NCI-H187 (cell line): ENCODE measurements around the gene FAM20A.
A peak's percentile ranks its signal among the peaks of the same experiment; 100 is the strongest.
"Not testable (repeated sequence)": the region's sequence is repeated elsewhere in the genome, so short reads cannot be mapped to it uniquely, and the experiment has no call there.

ENCODE experiments used
- DNase-seq, 2 experiments: peaks; one replicate each; lab custom pipeline; 2025; lab: John Stamatoyannopoulos, UW

The FAM20A gene

DNA sequence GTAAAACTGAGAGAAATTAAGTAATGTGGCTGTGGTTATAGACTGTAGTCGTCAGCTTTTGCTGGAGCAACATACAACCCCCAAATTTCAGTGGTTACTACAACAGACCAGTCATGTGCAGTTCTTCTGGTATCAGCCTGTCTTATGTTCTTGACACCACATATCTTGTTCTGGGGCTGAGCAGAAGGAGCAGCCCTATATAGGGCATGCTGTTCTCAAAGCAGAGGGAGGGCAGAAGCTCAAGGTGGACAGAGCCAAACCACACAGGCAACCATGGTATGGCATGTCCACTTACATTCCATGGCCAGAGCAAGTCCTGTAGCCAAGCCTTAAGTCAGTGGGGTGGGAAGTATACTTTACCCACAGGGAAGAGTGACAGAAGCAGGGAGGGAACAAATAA, 81.3 kb downstream of the FAM20A start:
- DNase-seq, result no peak

DNA sequence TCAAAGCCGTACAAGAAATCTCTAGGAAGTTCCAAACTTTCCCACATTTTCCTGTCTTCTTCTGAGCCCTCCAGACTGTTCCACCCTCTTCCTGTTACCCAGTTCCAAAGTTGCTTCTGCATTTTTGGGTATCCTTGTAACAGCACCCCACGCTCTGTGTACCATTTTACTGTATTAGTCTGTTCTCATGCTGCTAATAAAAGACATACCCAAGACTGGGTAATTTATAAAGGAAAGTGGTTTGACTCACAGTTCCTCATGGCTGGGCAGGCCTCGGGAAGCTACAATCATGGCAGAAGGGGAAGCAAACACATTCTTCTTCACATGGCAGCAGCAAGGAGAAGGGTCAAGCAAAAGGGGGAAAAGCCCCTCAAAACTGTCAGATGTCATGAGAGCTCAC, 82.1 kb downstream of the FAM20A start:
- not testable (repeated sequence) for DNase-seq

DNA sequence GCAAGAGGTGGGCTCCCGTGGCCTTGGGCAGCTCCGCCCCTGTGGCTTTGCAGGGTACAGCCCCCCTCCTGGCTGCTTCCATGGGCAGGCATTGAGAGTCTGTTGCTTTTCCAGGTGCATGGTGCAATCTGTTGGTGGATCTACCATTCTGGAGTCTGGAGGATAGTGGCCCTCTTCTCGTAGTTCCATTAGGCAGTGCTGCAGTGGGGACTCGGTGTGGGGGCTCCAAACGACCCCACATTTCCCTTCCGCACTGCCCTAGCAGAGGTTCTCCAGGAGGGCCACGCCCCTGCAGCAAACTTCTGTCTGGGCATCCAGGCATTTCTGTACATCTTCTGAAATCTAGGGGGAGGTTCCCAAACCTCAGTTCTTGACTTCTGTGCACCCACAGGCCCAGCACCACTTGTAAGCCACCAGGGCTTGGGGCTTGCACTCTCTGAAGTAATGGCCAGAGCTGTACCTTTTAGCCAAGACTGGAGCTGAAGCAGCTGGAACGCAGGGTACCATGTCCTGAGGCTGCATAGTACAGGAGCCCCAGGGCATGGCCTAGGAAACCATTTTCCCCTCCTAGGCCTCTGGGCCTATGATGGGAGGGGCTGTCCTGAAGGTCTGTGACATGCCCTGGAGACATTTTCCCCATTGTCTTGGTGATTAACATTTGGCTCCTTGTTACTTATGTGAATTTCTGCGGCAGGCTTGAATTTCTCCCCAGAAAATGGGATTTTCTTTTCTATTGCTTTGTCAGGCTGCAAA, 82.9 kb downstream of the FAM20A start:
- DNase-seq, result no peak

DNA sequence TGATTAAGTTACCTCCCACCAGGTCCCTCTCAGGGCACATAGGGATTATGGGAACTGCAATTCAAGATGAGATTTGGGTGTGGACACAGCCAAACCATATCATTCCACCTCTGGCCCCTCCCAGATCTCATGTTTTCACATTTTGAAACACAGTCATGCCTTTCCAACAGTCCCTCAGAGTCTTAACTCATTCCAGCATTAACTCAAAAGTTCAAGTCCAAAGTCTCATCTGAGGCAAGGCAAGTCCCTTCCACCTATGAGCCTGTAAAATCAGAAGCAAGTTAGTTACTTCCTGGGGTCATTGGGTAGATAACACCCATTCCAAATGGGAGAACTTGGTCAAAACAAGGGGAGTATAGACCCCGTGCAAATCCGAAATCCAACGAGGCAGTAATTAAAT, 83.6 kb downstream of the FAM20A start:
- DNase-seq, result not testable (repeated sequence)

DNA sequence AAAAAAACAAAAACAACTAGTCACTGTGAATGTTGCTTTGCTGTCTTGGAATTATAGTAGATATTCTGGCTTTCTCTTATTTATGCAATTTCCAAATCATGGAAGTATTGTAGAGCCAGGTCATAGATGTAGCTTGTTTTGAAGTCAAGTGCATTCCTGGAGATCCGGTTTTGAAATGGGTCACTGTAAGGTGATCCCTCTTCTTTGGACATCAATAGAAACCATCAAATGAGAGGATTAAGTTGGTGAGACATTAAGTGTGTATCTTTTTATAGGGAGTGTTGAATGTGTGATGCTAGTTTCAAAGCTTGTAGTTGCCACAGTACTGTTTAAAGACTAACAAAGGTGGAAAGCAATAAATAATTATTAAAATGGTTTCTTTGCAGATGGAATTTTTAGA, 84.4 kb downstream of the FAM20A start:
- DNase-seq, result no peak

DNA sequence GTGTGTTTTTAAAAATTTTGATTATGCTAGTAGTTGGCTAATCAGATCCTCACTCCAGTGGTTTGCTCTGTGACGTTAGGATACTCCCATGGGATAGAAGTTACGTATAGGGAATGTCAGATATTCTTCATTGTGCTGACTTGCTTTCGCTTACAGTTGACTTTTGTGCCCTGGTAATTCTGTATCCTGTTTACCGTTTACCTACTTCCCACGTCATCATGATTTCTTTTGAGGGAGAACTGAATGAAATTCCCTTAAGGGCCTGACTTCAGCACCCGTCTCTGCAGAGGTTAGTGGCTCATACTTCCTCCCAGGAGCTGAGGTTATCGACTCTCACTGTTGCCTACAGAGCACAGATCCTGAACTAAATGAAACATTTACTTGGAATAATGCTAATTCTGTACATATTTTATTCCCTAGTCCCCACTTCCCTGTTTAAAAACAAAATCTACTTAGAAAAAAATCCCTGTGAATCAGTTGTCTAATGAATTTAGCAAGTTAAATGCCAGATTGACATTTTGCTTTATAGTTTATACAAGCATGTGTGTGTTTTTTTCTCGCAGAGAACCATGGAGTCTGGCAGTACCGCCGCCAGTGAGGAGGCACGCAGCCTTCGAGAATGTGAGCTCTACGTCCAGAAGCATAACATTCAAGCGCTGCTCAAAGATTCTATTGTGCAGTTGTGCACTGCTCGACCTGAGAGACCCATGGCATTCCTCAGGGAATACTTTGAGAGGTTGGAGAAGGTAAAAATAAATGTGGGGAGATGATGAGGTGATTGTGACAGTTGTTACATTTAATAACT, 86.1 kb downstream of the FAM20A start:
- no peak for DNase-seq

DNA sequence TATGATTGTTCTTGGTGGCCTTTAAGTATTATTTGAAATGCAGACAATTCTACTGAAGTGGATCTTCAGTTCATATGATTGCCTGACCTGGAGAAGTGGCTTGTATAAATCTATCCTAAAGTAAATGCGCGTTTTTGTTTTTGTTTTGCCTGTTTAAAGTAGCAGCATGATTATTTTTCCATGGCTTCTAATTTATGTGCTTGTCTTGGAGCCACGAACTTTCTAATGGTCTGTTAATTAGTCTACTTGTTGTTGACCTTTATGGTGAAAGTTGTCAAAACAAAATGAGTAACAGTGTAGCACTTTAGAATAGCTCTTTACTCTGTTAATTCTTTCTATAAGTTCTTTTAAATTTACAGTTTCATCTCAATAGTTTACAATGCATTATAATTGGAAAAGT, 87.2 kb downstream of the FAM20A start:
- DNase-seq, result no peak

DNA sequence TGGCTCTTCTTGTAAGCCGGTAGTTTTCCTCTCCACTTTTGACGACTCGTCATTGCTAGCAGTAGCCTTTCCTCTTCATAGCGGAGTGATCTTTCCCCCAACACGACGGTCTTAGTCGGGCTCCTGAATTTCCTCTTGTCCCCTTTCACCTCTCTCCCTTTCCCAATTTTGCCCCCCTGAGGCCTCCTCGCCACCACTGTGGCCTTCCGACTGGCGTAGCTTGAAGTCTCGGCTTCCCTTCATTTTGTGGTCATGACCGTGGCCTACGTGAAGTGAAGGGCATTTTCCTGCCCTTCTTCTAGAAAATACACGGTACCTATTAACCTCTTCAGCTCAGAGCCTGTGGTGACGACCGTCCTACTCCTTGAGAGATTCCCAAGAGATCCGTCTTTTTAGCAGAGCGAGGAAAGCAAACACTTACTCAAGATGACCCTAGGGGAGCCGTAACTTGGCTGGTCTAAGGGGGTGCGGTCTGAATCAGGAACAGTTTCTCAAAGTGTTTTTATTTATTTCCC, 88.2 kb downstream of the FAM20A start:
- peak; percentile 24 to 73 for DNase-seq

DNA sequence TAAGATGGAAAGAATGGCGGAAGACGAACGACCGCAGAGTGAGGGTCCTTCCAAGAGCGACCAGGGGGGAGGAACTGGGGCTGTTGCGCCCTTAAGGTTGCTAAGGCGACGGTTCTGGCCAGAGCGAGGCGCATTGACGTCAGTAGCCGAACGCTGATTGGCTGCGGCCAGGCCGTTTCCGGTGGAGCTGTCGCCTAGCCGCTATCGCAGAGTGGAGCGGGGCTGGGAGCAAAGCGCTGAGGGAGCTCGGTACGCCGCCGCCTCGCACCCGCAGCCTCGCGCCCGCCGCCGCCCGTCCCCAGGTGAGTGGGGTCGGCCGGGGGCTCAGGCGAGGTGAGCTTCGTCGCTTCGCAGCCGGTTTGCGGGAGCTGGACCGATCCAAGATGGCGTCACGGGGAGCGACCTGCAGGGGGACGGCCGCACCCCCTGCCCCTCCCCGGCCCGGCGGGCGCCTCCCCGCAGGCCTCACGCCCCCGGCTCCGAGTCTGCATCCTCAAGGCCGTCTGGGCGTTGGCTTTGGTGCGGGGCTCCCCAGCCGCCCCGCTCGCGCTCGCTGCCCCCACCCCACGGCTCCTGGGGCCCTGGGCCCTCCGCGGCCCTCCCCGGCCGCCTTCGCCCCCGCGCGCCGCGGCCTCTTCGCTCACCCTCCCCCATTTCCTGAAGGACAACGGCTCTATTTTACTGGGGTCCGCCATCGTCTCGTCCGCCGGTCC, 88.8 kb downstream of the FAM20A start, which contains the start of gene PRKAR1A:
TSS of gene PRKAR1A (plus strand) at position 184 of the 713 bp plus-strand sequence. CDS start 2,970 bp downstream, outside the sequence.
- DNase-seq, result peak; percentile 80 to 86

DNA sequence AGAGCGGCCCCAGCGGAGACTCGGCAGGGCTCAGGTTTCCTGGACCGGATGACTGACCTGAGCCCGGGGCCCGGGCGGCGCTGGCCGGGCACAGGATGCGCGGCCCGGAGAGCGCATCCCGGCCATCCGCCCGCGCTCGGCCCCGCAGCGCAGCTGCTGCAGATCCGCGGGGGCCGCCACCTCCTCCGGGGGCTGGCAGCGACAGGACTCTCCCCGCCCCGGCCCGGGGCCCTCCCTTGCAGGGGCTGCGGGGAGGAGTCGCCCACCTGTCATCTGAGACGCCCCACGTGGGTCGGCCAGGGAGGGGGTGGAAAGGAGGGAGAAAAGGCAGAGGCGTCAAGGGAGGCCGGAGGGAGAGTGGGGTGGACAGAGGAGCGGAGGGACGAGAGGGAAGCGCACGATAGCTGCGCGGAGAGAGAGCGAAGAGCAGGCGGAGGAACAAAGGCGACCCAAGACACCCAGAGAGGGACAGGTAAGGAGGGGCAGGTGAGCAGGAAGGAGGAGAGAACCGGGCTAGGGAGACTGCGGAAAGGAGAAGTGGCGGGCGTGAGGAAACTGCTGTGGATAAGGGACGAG, 89.4 kb downstream of the FAM20A start:
- peak in 1 of 2 experiments; percentile 19 for DNase-seq

DNA sequence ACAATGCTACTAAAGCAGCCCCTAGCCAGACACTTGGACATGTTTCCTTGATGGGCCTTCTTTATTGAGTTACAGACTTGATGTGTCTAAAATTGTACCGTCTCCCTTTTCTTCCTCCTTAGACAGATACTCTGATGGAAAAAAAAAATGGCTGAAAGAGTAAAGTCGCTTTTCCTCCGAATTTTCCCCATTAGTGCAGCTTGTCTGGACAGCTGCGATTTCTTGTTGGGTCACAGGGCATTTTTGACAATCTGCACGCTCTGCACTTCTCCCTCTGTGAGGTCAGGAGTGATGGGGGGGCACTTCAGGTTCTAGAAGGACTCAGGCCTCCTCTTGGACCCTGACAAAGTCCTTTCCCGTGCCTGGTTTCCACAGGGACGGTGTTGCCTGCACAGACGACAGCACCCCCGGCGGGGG, 89.9 kb downstream of the FAM20A start:
- no peak for DNase-seq

DNA sequence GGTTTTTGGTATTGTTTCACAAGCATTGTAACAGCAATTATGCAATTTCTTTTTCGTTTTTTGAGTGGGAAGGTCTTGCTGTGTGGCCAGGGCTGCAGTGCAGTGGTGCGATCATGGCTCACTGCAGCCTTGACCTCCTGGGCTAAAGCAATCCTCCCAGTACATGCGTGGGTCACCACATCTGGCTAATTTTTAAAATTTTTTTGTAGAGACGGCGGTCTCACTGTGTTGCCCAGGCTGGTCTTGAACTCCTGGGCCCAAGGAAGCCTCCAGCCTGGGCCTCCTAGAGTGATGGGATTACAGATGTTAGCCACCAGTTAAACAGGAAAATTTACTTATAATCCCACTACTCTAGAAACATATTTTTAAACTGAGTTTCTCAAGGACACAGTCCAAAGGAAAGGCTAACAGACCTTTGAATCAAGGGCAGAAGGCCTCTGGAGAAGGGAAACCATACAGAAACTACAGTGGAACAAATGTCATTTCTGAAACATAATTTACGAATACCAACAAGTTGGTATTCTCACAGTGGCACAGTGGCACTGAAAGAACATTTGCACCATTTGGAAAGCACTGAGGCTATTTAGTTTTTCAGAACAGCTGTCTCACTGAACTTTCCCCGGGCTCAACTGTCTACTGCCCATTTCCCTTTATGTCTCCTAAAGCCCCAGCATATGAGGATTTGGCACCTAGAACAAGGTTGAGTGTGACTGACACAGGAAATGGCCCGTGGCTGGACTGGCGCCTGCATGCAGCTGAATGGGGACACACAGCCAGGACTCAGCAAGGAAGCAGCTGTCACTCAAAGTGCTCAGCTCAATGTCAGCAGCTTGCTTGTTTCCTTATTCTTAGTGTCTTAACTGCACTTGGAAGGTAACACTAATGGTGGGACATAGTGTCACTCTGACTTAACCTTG, 91.8 kb downstream of the FAM20A start:
- peak; percentile 16 to 22 for DNase-seq

DNA sequence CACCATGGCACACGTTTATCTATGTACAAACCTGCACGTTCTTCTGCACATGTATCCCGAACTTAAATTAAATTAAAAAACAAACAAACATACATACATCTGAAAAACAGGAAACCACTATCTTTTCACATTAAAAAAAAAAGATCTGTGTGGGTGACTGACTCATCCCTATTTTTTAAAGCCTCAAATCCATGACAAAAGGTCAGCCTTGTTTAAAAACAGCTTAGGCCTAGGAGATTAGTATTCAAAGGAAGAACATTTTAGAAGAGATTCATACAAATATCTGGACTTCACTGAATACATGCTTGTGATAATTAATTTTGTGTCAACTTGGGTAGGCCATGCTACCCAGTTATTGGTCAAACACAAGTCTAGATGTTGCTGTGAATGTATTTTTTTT, 93.6 kb downstream of the FAM20A start:
- DNase-seq, result no peak

DNA sequence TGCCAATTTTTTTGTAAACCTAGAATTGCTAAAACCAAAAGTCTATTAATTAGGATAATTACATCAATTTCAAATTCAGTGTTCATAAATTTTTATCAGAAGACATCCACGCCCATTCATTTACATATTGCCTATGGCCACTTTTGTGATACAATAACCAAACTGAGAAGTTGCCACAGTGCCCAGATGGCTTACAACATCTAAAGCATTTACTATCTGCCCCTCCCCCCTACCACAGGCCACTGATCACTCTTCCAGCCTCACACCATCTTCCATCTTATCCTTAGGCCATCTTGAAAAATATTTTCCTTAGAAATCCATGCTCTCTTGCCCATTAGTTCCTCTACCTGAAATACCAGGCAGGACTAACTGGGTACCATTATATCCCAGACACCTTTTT, 95.2 kb downstream of the FAM20A start:
- DNase-seq, result no peak

DNA sequence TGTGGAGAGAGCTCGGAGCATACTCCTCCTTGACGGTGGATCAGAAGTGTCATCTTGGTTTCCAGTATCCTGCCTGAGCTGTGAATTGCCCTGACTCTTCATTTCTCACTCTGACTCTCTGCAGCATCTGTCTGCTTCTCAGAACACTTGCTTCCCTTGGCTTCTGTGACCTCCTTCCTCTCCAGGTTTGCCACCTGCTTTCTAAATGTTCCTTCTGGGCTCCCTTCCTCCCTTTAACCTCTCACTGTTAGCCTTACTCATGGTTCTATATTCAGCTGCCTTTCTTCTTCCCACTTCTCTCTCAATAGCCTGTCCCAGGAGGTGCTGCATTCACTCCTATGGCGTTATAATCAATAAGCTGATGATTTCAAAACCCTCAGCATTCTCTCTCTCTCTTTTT, 100.1 kb downstream of the FAM20A start:
- no peak for DNase-seq

DNA sequence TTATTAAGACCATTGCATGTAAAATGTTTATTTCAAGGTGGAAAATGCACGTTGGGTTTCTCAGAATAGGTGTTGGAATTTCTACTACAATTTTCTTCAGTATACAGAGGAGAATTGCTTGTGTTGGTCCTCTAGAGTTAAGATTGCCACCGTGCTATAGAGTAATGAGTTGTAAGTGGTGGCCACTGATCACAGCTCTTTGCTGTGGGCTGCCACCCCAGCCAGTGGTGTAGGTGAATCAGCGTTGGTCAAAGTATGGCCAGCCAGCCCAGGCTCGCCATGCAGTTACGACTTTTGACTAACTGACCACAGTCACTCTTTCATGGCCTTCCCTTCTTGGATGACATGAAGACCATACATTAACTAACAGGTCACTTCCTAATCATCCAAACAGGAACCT, 101.6 kb downstream of the FAM20A start:
- DNase-seq, result no peak

DNA sequence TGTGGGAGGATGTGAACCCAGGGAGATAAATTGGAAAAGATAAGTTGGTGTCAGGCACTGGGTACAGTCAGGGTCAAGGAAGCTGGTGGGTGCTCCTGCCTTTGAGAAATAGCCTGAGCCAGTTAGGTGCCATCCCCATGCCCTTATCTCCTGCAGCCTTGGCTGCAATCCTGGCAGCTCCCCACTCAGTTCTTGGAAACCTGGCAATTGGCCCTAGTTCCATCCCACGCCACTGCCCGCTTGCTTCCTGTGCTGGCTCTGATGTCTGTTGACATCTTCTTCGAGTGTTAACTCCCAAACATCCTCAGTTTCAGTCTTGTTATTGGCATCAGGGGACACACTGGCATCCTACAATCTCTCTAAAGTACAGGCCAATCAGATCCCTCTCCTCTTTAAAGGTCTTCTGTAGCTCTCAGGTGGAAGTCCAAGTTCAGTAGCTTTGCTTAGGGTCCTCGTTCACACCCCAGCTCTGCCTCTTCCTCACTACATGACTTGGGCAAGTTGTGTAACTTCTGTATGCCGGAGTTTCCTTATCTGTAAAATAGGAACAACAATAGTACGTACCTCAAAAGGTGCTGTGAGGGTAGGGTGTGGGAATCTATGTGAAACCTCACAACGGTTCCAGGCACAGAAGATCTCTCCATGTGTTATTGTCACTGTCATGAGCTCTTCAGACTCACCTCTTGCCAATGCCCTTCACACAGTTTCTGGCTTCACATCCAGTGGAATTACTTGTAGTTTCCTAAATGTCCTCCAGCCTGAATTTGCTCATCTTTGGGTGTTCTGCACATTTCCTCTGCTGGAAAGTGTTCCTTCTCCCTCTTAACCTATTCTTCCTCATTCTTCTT, 102.5 kb downstream of the FAM20A start:
- no peak for DNase-seq

DNA sequence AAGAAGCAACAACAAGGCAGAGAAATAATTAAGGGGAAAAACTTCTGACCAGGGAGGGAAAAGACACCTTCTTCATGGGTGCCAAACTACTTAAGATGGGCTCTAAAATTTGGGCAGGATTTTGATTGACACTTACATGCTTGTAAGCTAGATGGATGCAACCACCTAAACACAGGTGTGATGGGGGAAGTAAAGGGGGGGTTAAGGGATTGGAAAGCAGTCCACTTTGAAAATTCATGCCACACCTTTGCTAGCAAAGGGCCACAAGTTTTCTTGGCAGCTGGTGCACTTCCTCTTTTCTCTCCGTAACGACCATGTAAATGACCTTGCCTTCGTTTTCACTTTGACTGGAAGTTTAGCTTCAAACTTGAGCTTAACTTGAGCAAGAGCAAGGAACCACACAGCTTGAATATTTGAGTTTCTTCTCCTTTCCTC, 103.3 kb downstream of the FAM20A start:
- no peak for DNase-seq

DNA sequence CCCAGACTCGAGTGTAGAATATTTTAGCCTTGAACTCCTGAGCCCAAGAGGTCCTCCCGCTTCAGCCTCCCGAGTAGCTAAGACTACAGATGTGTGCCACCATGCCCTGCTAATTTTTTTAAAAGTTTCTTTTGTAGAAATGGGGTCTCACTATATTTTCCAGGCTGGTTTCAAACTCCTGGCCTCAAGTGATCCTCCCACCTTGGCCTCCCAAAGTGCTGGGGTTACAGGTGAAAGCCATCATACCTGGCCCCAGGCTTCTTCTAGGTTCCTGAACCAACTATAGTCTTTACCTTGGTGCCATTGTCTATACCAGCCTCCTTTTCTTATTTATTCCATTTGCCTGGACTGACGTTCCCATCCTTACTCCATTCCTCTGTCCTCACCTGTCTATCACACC, 106.1 kb downstream of the FAM20A start:
- no peak for DNase-seq
